HUES48 (cell line): ENCODE results near the gene SEPTIN1.

Experiments used
- H3K27ac ChIP-seq: one replicate; pipeline ENCODE4 v1.7.0; 2013; ENCODE audit warnings: low read depth, low read length, inconsistent platforms
- H3K27me3 ChIP-seq: 2 replicates; pipeline ENCODE4 v1.6.1; 2013; ENCODE audit warnings: mild to moderate bottlenecking, low read length; ENCODE audit not compliant: control insufficient read depth, insufficient read depth
- H3K36me3 ChIP-seq: 2 replicates; pipeline ENCODE4 v1.6.1; 2013; ENCODE audit warnings: low read length; ENCODE audit not compliant: control insufficient read depth, insufficient read depth
- H3K4me1 ChIP-seq: 2 replicates; pipeline ENCODE4 v1.6.1; 2013; ENCODE audit warnings: mild to moderate bottlenecking, low read length; ENCODE audit not compliant: control insufficient read depth, insufficient read depth
- H3K4me3 ChIP-seq: 2 replicates; pipeline ENCODE4 v1.5.1; 2013; ENCODE audit warnings: mild to moderate bottlenecking, low read depth, low read length
- H3K9ac ChIP-seq: 2 replicates; pipeline ENCODE4 v1.6.1; 2013; ENCODE audit warnings: mild to moderate bottlenecking, low read depth, low read length, moderate library complexity
- H3K9me3 ChIP-seq: 2 replicates; pipeline ENCODE4 v1.6.1; 2013; ENCODE audit warnings: low read length; ENCODE audit not compliant: control insufficient read depth, insufficient read depth

Gene SEPTIN1

DNA sequence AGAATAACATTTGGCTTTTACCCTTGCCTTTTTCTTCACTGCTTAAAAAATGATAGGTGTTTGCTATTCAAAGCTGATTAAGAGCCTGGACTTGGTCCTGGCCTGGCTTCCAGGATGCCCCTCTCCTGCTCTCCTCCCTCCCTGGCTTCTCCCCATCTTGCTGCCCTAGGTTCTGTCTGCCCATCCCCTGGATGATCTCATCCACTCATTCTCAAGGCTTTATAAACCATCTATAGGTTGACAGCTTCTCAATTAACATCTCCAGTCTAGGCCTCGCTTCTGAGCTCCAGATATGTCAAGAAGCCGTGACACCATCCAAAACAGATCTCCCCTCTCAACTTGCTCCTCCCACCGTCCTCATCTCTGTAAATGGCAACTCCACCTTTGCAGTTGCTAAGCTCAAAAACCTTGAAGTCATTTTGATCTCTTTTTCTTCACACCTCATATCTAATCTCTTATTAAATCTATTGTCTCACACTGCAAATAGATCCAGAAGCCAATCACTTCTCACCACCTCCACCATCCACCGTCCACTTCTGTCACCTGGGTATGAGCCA, 33.8 kb upstream of the SEPTIN1 start:
- H3K27me3 ChIP-seq = no peaks in the 10 kb centered on the region
- H3K4me3 ChIP-seq = no peak overlapping the region
- H3K9ac ChIP-seq = no peak overlapping the region
- H3K27ac ChIP-seq = no peak overlapping the region
- peaks cover 5% of the 10 kb centered on the region for H3K4me1 ChIP-seq
- H3K9me3 ChIP-seq = no peaks in the 10 kb centered on the region
- H3K36me3 ChIP-seq = peaks cover 43% of the 10 kb centered on the region

DNA sequence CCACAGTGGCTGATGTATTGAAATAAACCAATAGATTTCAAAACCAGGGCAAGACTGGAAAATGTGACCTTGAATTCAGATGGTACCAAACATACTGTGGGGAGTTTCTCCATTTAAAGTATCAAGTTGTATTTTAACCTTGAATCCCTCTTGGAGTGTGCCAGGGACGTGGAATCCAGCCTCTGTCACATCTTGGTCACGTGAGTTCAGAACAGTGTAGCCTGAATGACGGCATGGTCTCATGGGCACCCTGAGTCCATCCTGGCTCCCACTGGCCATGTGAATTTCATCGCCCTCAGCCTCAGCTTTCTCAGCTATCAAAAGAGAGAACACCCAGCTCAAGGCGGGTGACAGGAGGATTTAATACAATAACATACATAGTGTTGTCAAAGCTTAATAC, 31.8 kb upstream of the SEPTIN1 start:
- Histone ChIP-seq H3K4me1 (peaks cover 10% of the 10 kb centered on the region), H3K27me3 (no peaks in the 10 kb centered on the region), H3K9me3 (no peaks in the 10 kb centered on the region), H3K27ac (no peak overlapping the region), H3K4me3 (no peak overlapping the region), H3K9ac (no peak overlapping the region), H3K36me3 (peaks cover 41% of the 10 kb centered on the region)

DNA sequence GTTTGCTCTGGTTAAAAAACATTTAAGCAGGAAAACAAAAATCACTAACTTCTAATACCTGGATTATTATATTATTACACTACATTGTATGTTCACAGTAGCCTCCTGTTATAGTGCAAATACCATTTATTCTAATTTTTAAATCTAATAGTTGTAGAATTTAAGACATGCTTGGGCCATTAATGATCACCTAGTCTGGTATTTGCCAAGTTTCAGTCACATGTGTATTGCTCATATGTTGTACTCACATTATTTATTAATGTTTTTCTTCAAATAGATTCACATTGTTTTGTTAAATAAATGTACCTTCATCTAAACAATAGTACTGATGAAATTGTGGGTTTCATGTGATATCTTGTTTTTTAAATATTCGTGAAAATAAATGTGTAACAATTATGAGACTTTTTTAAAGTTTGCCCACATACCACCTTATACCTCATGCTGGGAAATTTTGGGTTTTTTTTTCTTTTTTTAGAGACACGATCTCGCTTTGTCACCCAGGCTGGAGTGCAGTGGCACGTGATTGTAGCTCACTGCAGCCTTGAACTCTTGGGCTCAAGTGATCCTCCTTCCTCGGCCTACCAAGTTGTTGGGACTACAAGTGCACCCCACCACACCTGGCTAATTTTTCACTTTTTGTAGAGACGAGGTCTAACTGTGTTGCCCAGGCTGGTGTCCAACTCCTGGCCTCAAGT, 30.9 kb upstream of the SEPTIN1 start:
- Histone ChIP-seq H3K27me3 (no peaks in the 10 kb centered on the region), H3K36me3 (peaks cover 41% of the 10 kb centered on the region), H3K9me3 (no peaks in the 10 kb centered on the region), H3K9ac (no peak overlapping the region), H3K4me3 (no peak overlapping the region), H3K4me1 (peaks cover 6% of the 10 kb centered on the region), H3K27ac (no peak overlapping the region)

DNA sequence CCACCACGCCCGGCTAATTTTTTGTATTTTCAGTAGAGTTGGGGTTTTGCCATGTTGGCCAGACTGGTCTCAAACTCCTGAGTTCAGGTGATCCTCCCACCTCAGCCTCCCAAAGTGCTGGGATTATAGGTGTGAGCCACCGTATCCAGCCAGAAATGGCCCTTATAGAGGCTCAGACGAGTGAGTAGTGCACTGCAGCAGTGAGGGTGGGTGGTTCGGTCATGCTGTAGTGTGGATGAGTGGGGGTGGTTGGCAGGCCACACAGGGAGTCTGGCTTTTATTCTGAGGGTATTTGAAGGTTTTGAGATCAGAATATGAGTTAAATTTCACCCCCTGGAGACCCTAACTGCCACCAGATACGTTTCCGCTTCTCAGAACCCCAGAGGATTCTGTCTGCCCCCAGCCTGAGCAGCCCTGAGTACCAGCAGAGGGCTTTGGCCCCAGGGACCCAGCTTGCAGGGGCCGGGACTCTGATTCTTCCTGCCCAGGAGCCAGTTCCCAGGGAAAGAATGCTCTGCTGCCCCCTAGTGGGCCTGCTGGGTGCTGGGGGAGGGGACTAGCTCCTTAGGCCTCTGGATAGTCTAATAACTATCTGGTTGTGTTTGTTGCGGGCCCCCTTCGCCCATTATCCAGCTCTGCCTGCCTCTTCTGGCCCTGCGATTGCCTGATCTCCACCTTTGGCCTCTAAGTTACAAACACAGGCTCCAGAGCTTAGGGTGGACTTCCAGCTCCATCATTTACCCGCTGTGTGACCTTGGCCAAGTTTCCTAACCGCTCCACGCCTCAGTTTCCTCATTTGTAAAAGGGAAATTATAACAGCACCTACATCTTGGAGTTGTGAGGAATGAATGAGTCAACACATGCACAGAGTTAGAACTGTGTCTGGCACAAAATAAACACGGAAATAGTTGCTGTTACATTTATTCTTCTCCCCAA, 27.0 kb upstream of the SEPTIN1 start:
- Histone ChIP-seq H3K27ac (peak overlapping the region; percentile 51), H3K4me1 (peaks cover 6% of the 10 kb centered on the region; the same call in 1 of the 2 replicates), H3K9me3 (no peaks in the 10 kb centered on the region), H3K27me3 (no peaks in the 10 kb centered on the region), H3K9ac (no peak overlapping the region), H3K4me3 (no peak overlapping the region), H3K36me3 (peaks cover 40% of the 10 kb centered on the region)

DNA sequence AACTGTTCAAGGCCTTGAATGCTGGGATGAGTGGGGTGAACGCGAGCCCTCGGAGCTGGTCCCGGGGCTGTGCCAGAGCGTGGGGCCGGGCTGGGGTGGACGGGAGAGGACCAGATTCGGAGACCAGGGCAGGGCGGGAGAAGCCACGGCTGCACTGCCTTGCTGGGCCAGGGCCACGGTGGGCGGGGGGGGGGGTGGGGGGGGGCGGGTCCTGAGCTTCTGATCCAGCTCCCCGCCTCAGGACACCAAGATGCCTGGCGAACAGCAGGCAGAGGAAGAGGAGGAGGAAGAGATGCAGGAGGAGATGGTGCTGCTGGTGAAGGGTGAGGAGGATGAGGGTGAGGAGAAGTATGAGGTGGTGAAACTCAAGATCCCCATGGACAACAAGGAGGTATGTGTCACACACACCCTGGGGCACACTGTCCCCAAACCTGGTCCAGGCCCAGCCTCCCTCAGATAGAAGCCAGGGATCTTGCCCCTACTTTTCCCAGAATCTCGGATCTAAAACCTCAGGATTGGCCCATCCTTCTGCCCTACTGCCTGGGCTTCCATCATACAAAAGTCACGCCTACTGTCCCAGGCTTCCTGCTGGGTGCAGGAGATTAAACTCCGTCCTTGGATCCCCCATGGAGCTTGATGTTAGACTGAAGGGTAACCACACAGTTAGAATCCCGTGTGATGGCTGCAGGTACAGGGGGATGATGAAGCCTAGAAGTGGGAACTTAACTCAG, 25.6 kb upstream of the SEPTIN1 start:
- Histone ChIP-seq H3K36me3 (peaks cover 26% of the 10 kb centered on the region), H3K9ac (peak overlapping the region; percentile 84), H3K9me3 (no peaks in the 10 kb centered on the region), H3K4me3 (peak overlapping the region; percentile 96), H3K27ac (peak overlapping the region; percentile 95), H3K4me1 (peaks cover 6% of the 10 kb centered on the region; the same call in 1 of the 2 replicates), H3K27me3 (no peaks in the 10 kb centered on the region)

DNA sequence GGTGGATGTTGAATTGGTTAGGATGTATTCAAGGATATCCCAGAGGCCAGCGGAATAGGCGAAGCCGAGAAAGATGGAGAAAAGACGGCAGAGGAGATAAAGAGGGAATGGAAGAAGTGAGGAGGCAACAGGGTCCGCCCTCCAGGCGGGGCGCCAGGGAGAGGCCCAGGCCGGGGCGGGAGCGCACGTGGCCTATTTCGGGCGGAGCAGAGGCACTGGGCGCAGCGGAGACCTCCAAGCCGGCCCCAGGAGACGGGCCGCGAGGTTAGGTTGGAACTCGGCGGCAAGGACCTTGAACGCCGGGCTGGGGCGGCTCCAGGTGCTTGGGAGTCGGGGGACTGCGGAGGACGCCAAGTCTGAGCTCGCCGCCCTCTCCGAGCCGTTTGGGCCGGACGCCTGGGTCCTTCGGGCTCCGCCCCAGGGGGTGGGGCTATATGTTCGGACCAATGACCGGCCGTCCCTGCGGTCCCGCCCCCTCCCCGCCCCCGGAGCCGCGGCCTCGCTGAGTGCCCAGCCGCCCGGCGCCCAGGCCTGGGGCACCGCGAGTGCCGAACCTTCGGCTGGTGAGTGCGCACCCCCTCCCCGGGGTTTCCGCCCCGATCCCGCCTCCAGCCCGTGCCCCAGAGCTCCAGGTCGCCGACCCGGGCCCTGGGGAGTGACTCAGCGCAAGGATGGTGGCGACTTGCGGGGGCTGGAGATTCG, 24.9 kb upstream of the SEPTIN1 start, which contains the start of gene ZNF771:
Gene ZNF771, plus strand, starts transcription at position 505 of the 702 bp plus-strand sequence. CDS start 448 bp downstream, outside the sequence.
- Histone ChIP-seq H3K36me3 (peaks cover 20% of the 10 kb centered on the region), H3K27me3 (no peaks in the 10 kb centered on the region), H3K4me3 (peak within 1 kb of the TSS; percentile 96), H3K4me1 (peaks cover 6% of the 10 kb centered on the region; the same call in 1 of the 2 replicates), H3K9ac (peak within 1 kb of the TSS; percentile 90), H3K9me3 (no peaks in the 10 kb centered on the region), H3K27ac (peak within 1 kb of the TSS; percentile 95)

DNA sequence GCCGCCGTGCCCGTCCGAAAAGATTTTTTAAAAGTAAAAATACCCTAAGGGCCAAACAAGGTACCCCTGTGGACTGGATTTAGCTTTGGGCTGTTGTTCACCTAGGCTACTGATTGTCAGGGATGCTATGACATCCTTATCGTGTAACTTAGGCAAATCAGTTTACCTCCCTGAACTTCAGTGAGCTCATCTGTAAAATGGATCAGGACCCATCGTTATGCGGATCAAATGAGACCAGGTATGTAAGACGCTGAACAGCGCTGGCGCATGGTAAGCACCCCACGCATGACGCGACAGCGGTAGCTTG, 24.4 kb upstream of the SEPTIN1 start:
- no peaks in the 10 kb centered on the region for H3K27me3 ChIP-seq
- H3K4me1 ChIP-seq = peaks cover 6% of the 10 kb centered on the region; the same call in 1 of the 2 replicates
- H3K36me3 ChIP-seq = peaks cover 15% of the 10 kb centered on the region
- peak overlapping the region; percentile 96 for H3K4me3 ChIP-seq
- peak overlapping the region; percentile 90 for H3K9ac ChIP-seq
- no peaks in the 10 kb centered on the region for H3K9me3 ChIP-seq
- H3K27ac ChIP-seq = peak overlapping the region; percentile 95

DNA sequence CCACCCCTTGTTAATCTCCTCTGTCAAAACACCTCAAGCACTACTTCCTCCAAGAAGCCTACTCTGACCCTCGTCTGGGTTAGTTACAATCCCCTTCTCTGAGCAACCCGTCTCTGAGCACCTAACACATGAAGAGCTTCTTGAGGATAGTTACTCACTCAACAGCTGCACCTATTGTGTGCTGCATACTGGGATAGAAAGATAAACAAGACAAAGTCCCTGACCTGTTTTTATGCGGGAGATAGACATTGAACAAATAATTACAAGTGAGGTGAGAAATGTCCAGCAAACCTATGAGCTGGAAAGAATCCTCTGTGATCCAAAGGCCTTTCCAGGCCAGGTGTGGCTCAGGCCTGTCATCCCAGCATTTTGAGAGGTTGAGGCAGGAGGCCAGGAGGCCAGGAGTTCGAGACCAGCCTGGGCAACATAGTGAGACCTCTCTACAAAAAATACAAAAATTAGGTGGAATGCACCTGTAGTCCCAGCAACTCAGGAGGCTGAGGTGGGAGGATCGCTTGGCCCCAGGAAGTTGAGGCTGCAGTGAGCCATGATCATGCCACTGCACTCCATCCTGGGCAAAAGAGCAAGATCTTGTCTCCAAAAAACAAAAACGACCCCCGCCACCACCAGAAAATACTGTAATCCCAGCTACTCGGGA, 19.5 kb upstream of the SEPTIN1 start:
- no peak overlapping the region for H3K9ac ChIP-seq
- peaks cover 11% of the 10 kb centered on the region for H3K4me1 ChIP-seq

DNA sequence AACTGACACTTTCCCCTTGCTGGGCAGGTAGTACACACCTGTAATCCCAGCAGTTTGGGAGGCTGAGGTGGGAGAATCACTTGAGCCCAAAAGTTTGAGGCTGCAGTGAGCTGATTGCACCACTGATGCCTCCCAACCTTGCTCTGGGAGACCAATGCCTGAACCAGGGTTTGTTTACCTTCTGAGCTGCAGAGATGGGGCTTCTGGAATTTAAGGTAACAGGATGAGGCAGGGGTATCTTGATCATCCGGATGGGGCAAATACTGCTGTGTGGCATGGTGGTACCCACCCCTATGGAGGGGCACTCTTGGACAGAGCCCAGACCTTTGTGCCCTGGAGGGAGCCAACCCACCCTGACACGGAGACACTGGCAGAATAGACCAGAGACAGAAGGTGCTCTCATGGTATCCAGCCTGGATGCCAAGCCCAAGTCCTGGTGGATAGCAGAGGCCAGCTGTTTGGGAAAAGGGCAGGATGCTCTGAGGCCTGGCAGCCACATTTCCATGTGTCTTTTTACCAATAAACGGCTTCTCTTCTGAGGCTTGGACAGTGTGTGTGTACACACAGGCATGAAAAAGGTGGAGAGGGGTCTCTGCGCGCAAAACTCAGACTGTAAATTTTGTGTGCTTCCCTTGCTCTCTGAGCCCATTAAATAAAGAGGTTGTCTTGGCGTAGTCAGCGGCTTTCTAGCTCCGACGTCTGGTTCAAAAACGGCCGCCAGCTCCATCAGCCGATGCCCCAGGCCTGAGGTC, 17.2 kb upstream of the SEPTIN1 start:
- peaks cover 16% of the 10 kb centered on the region for H3K4me1 ChIP-seq
- peaks cover 23% of the 10 kb centered on the region for H3K36me3 ChIP-seq
- peak overlapping the region; percentile 76 for H3K9ac ChIP-seq
- no peaks in the 10 kb centered on the region for H3K27me3 ChIP-seq
- H3K27ac ChIP-seq = peak overlapping the region; percentile 99
- peak overlapping the region; percentile 63 for H3K4me3 ChIP-seq
- no peaks in the 10 kb centered on the region for H3K9me3 ChIP-seq

More for the DNA sequence above, 19.5 kb upstream of the SEPTIN1 start:
- no peak overlapping the region for H3K4me3 ChIP-seq
- peaks cover 22% of the 10 kb centered on the region for H3K36me3 ChIP-seq
- no peak overlapping the region for H3K27ac ChIP-seq
- no peaks in the 10 kb centered on the region for H3K9me3 ChIP-seq
- H3K27me3 ChIP-seq = no peaks in the 10 kb centered on the region
